Osteoblast (primary cell): ENCODE measurements around the gene TNFRSF12A. TPM values are rescaled to one million over a fixed set of nuclear protein-coding genes. Genes with fewer than 3 reads are reported as not detected.

Experiments used
- DNase-seq: peaks from one replicate; pipeline ENCODE4 v3.0.0; 2011; ENCODE audit warnings: low spot score, mixed read lengths; ENCODE audit not compliant: insufficient read length; ENCODE audit errors: missing footprints
- H2AFZ ChIP-seq: 2 replicates; pipeline ENCODE4 v1.6.0; 2011; ENCODE audit warnings: mild to moderate bottlenecking, low read length
- H3K27ac ChIP-seq: 2 replicates; pipeline ENCODE4 v1.5.1; 2011; ENCODE audit warnings: mild to moderate bottlenecking, low read depth, low read length, moderate library complexity
- H3K27me3 ChIP-seq: 2 replicates; pipeline ENCODE4 v1.6.0; 2012; ENCODE audit warnings: mild to moderate bottlenecking, control low read depth, inconsistent platforms, low read length, moderate library complexity; ENCODE audit not compliant: insufficient read depth
- H3K36me3 ChIP-seq: 2 replicates; pipeline ENCODE4 v1.5.1; 2011; ENCODE audit warnings: mild to moderate bottlenecking, low read length, control low read depth, moderate library complexity; ENCODE audit not compliant: insufficient read depth
- H3K4me1 ChIP-seq: 2 replicates; pipeline ENCODE4 v1.5.1; 2011; ENCODE audit warnings: mild to moderate bottlenecking, low read length, control low read depth, moderate library complexity; ENCODE audit not compliant: insufficient read depth
- H3K4me2 ChIP-seq: 2 replicates; pipeline ENCODE4 v1.6.0; 2011; ENCODE audit warnings: mild to moderate bottlenecking, low read length; ENCODE audit not compliant: insufficient read depth
- H3K4me3 ChIP-seq: fragments of 200-600 bp; sonication (generic); 3 replicates; pipeline ENCODE4 v1.5.1; 2012; ENCODE audit warnings: mild to moderate bottlenecking, low read length, inconsistent platforms; ENCODE audit not compliant: insufficient read depth
- H3K79me2 ChIP-seq: 2 replicates; pipeline ENCODE4 v1.6.0; 2012; ENCODE audit warnings: mild to moderate bottlenecking, low read length, control low read depth, inconsistent platforms; ENCODE audit not compliant: insufficient read depth
- H3K9me3 ChIP-seq: 2 replicates; pipeline ENCODE4 v1.5.1; 2011; ENCODE audit warnings: low read depth, low read length, control low read depth
- H4K20me1 ChIP-seq: 2 replicates; pipeline ENCODE4 v1.6.0; 2012; ENCODE audit warnings: mild to moderate bottlenecking, low read length, control low read depth; ENCODE audit not compliant: insufficient read depth
- CTCF ChIP-seq: IDR thresholded peaks from 2 replicates; pipeline ENCODE4 v1.5.1; 2011; ENCODE audit warnings: mild to moderate bottlenecking, low read depth, low read length, moderate library complexity; ENCODE audit errors: extremely low read depth
- total RNA-seq: library from RNA; depleted of rRNA; stranded (reverse); fragments of >200 nt; gene quantifications from 2 replicates; pipeline ENCODE4 v1.2.3, GENCODE V29; 2012

Gene TNFRSF12A
- total RNA-seq, 1 donor: 143 TPM

- peaks cover 7% of the 10 kb centered on the region for H3K4me1 ChIP-seq
- no peak for TF ChIP-seq CTCF
- no peaks in the 10 kb centered on the region for H3K9me3 ChIP-seq
- no peak overlapping the region for H3K4me3 ChIP-seq
- DNase-seq: no peak
- H3K4me2 ChIP-seq: no peak overlapping the region
- H4K20me1 ChIP-seq: peaks cover 12% of the 10 kb centered on the region
- no peaks in the 10 kb centered on the region for H3K36me3 ChIP-seq
- H3K79me2 ChIP-seq: peaks cover 10% of the 10 kb centered on the region
- no peak overlapping the region for H2AFZ ChIP-seq
- no peak overlapping the region for H3K27ac ChIP-seq
- no peaks in the 10 kb centered on the region for H3K27me3 ChIP-seq
These were observed 44.9 kb upstream of the TNFRSF12A start for GRCh38 chr16:2975161-2975795.

DNA sequence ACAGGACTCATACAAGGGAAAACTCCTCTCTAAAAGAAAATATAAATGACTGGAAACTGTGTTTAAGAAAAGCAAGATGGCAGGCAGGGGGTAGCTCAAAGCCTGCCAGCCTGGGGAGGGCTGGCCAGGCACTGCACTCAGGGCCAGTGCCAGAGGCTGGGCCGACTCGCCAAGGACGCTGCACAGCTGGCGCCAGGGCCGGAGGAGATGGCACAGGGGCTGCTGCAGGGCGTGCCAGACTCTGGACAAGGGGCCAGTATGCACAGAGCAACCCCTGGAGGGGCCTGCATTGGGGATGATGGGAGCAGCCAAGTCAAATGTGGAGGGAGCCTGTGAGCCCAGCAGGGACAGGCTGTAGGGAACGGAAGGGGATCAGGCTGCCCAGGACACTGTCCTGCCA lies 44.0 kb upstream of the TNFRSF12A start:
- Histone ChIP-seq H2AFZ (no peak overlapping the region), H3K27ac (no peak overlapping the region), H3K4me1 (peaks cover 11% of the 10 kb centered on the region), H4K20me1 (peaks cover 4% of the 10 kb centered on the region), H3K9me3 (no peaks in the 10 kb centered on the region), H3K36me3 (no peaks in the 10 kb centered on the region), H3K4me3 (no peak overlapping the region), H3K27me3 (no peaks in the 10 kb centered on the region), H3K4me2 (no peak overlapping the region), H3K79me2 (peaks cover 8% of the 10 kb centered on the region)
- TF ChIP-seq CTCF: no peak
- DNase-seq: no peak

- no peaks in the 10 kb centered on the region for H3K27me3 ChIP-seq
- no peak for TF ChIP-seq CTCF
- DNase-seq: no peak
- H3K4me2 ChIP-seq: no peak overlapping the region
- no peaks in the 10 kb centered on the region for H3K36me3 ChIP-seq
- no peak overlapping the region for H3K4me3 ChIP-seq
- peaks cover 4% of the 10 kb centered on the region for H4K20me1 ChIP-seq
- no peaks in the 10 kb centered on the region for H3K9me3 ChIP-seq
- no peak overlapping the region for H3K27ac ChIP-seq
- H2AFZ ChIP-seq: no peak overlapping the region
- H3K79me2 ChIP-seq: peaks cover 8% of the 10 kb centered on the region
- H3K4me1 ChIP-seq: peaks cover 11% of the 10 kb centered on the region
These were observed 43.5 kb upstream of the TNFRSF12A start for GRCh38 chr16:2976673-2977072.

DNA sequence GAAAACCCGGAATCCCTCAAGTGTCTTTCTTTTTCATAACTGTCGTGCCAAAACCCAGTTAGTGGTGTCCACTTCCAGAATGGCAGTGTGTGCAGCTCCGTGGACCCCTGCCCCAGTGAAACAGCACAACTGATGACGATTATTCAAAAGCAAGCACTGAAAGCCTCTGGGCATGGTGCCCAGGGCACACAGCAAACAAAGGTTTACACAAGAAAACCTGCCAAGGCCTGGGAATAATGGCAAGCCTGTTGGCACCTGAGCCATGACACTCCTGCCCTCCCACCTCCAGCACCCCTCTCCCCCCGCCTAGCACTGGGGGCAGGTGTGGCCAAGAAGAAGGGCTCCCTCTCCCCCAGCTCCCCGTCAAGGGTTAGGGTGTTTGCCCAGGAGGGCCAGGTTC lies 42.7 kb upstream of the TNFRSF12A start:
- Histone ChIP-seq H3K4me2 (no peak overlapping the region), H4K20me1 (no peaks in the 10 kb centered on the region), H3K9me3 (no peaks in the 10 kb centered on the region), H3K79me2 (peaks cover 8% of the 10 kb centered on the region), H2AFZ (no peak overlapping the region), H3K27ac (no peak overlapping the region), H3K4me3 (no peak overlapping the region), H3K4me1 (peaks cover 11% of the 10 kb centered on the region), H3K27me3 (no peaks in the 10 kb centered on the region), H3K36me3 (no peaks in the 10 kb centered on the region)
- no peak for TF ChIP-seq CTCF
- no peak for DNase-seq
